Measurements from ENCODE around the gene C5orf58.

- TF ChIP-seq, protein P1, sequence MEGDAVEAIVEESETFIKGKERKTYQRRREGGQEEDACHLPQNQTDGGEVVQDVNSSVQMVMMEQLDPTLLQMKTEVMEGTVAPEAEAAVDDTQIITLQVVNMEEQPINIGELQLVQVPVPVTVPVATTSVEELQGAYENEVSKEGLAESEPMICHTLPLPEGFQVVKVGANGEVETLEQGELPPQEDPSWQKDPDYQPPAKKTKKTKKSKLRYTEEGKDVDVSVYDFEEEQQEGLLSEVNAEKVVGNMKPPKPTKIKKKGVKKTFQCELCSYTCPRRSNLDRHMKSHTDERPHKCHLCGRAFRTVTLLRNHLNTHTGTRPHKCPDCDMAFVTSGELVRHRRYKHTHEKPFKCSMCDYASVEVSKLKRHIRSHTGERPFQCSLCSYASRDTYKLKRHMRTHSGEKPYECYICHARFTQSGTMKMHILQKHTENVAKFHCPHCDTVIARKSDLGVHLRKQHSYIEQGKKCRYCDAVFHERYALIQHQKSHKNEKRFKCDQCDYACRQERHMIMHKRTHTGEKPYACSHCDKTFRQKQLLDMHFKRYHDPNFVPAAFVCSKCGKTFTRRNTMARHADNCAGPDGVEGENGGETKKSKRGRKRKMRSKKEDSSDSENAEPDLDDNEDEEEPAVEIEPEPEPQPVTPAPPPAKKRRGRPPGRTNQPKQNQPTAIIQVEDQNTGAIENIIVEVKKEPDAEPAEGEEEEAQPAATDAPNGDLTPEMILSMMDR (IDR thresholded peaks at IDR 0.05): no peak
- no peak for TF ChIP-seq EZH2phosphoT487 (IDR thresholded peaks at IDR 0.05)
Measured at GRCh38 chr5:170184737-170185136, 48.0 kb upstream of the C5orf58 start.

All from neural progenitor cell (in vitro differentiated cells).